DND-41 (cell line): ENCODE measurements around the gene CACNA2D3.

ENCODE experiments used
- ATAC-seq: fragments of 200-7000 bp; cut with Tn5 transposase; 3 replicates; pipeline ENCODE4 v1.9.1; 2021; ENCODE audit warnings: low read depth; ENCODE audit not compliant: insufficient read depth
- DNase-seq: peaks from one replicate; pipeline ENCODE4 v3.0.0-alpha.2; 2020
- H2AFZ ChIP-seq: 2 replicates; pipeline ENCODE4 v1.6.0; 2012; ENCODE audit warnings: low read depth, low read length
- H3K27ac ChIP-seq: 2 replicates; pipeline ENCODE4 v1.5.1; 2012; ENCODE audit warnings: low read length, inconsistent platforms
- H3K27me3 ChIP-seq: fragments of 200-600 bp; sonication (generic); 2 replicates; pipeline ENCODE4 v1.6.0; 2012; ENCODE audit warnings: low read length, mild to moderate bottlenecking, inconsistent platforms; ENCODE audit not compliant: insufficient read depth, poor library complexity
- H3K36me3 ChIP-seq: 2 replicates; pipeline ENCODE4 v1.5.1; 2012; ENCODE audit warnings: low read length, inconsistent platforms; ENCODE audit not compliant: insufficient read depth
- H3K4me1 ChIP-seq: 2 replicates; pipeline ENCODE4 v1.5.1; 2012; ENCODE audit warnings: mild to moderate bottlenecking, low read length; ENCODE audit not compliant: insufficient read depth
- H3K4me2 ChIP-seq: 2 replicates; pipeline ENCODE4 v1.6.0; 2012; ENCODE audit warnings: mild to moderate bottlenecking, moderate library complexity, low read length, inconsistent platforms; ENCODE audit not compliant: insufficient read depth
- H3K4me3 ChIP-seq, 2 experiments: fragments of 200-600 bp in 1 of 2; shearing (Covaris generic) in 1 of 2; 2 replicates each; pipeline ENCODE4 v1.5.1; 2012 to 2016; ENCODE audit warnings: inconsistent platforms in 2 of 2, low read length in 2 of 2, mild to moderate bottlenecking in 2 of 2, low read depth in 1 of 2, moderate library complexity in 1 of 2
- H3K79me2 ChIP-seq: 2 replicates; pipeline ENCODE4 v1.6.0; 2012; ENCODE audit warnings: low read length, inconsistent platforms; ENCODE audit not compliant: insufficient read depth
- H3K9ac ChIP-seq: 2 replicates; pipeline ENCODE4 v1.6.0; 2012; ENCODE audit warnings: low read depth, mild to moderate bottlenecking, inconsistent platforms, low read length, moderate library complexity
- H3K9me3 ChIP-seq: 2 replicates; pipeline ENCODE4 v1.5.1; 2012; ENCODE audit warnings: low read length, moderate library complexity, mild to moderate bottlenecking, inconsistent platforms; ENCODE audit not compliant: insufficient read depth, severe bottlenecking
- H4K20me1 ChIP-seq: 2 replicates; pipeline ENCODE4 v1.6.0; 2012; ENCODE audit warnings: low read length; ENCODE audit not compliant: insufficient read depth
- EZH2 ChIP-seq: IDR thresholded peaks from 3 replicates; pipeline ENCODE4 v1.6.1; 2012; ENCODE audit warnings: borderline replicate concordance, low read depth, mild to moderate bottlenecking, moderate library complexity, low read length, inconsistent platforms; ENCODE audit not compliant: severe bottlenecking
- TF ChIP-seq, protein P1 (sequence below): IDR thresholded peaks from 2 replicates; pipeline ENCODE4 v1.5.1; 2012; ENCODE audit warnings: borderline replicate concordance, low read length, moderate library complexity, mild to moderate bottlenecking; ENCODE audit not compliant: poor library complexity, severe bottlenecking; ENCODE audit errors: extremely low read depth

Gene CACNA2D3

DNA sequence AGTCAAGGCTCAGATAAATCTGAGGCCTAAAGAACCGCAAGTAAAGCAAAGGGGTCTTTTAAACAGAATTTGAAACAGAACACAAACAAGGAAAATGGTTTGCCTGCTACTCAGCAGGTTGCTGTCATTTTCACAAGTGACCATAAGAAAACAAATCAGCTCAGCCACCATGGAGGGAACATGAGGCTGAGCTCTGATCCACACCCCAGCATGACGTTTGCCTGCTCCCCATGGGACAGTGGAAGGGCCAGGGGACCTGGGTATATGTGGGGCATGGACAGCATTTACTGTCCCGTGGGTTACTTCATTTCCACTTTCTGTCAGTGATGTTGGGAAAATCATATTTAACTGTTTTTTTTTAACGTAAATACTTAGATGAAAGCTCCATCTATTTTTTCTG is 434.3 kb downstream of the CACNA2D3 start:
- TF ChIP-seq, protein P1, sequence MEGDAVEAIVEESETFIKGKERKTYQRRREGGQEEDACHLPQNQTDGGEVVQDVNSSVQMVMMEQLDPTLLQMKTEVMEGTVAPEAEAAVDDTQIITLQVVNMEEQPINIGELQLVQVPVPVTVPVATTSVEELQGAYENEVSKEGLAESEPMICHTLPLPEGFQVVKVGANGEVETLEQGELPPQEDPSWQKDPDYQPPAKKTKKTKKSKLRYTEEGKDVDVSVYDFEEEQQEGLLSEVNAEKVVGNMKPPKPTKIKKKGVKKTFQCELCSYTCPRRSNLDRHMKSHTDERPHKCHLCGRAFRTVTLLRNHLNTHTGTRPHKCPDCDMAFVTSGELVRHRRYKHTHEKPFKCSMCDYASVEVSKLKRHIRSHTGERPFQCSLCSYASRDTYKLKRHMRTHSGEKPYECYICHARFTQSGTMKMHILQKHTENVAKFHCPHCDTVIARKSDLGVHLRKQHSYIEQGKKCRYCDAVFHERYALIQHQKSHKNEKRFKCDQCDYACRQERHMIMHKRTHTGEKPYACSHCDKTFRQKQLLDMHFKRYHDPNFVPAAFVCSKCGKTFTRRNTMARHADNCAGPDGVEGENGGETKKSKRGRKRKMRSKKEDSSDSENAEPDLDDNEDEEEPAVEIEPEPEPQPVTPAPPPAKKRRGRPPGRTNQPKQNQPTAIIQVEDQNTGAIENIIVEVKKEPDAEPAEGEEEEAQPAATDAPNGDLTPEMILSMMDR, result no peak
- TF ChIP-seq EZH2, result no peak
- no peaks in the 10 kb centered on the region for H3K9me3 ChIP-seq
- no peaks in the 10 kb centered on the region for H3K4me1 ChIP-seq
- no peaks in the 10 kb centered on the region for H4K20me1 ChIP-seq
- H3K4me3 ChIP-seq, result no peak overlapping the region
- no peak for ATAC-seq
- H3K36me3 ChIP-seq, result no peaks in the 10 kb centered on the region
- H3K27ac ChIP-seq, result no peak overlapping the region
- no peaks in the 10 kb centered on the region for H3K27me3 ChIP-seq
- H3K79me2 ChIP-seq, result no peaks in the 10 kb centered on the region
- DNase-seq, result no peak
- H3K9ac ChIP-seq, result no peak overlapping the region
- H2AFZ ChIP-seq, result no peak overlapping the region
- no peak overlapping the region for H3K4me2 ChIP-seq

DNA sequence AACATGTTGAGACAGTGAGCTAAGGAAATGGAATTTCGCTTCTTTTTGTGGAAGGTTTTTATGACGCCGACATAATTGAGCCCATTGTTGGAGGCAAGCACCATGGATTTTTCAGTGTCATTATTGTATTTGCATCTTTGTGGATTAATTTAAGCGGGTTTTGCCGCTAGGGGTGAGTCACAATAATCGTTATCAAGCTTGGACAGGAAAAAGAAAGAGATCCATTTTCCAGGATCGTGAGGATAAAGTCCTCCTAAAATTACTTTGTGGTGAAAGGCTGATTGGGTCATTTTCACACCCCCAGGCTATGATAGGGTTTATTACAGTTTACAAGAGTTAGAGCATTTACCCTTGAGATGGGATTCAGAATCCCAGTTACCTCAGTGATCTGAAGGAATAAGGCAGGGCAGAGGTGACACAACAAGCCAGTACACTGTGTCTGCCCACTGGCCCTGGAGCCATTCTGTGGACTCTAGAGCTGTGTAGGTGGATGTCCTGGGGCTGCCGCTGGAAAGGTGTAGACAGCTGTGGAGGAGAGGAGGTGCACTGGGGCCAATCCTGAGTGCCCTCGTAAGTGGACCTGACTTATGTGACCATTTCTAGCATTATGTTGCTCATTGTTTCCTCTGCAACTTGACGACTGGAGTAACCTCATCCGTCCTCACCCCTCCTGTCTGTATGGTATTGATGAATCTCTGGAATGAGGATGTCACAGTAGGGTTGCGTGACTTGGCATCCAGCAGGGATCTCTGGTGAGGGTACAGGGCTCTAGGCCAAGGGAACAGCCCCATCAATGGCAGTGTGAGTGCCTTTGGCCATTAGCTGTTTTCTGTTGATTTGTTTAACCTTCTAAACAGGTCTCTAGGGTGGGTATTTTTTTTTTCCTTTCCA is 435.4 kb downstream of the CACNA2D3 start:
- Histone ChIP-seq H3K9me3 (no peaks in the 10 kb centered on the region), H3K27ac (no peak overlapping the region), H3K36me3 (no peaks in the 10 kb centered on the region), H3K27me3 (no peaks in the 10 kb centered on the region), H2AFZ (no peak overlapping the region), H3K4me3 (no peak overlapping the region), H4K20me1 (no peaks in the 10 kb centered on the region), H3K4me1 (no peaks in the 10 kb centered on the region), H3K79me2 (no peaks in the 10 kb centered on the region), H3K4me2 (no peak overlapping the region), H3K9ac (no peak overlapping the region)
- DNase-seq, result no peak
- TF ChIP-seq EZH2, result no peak
- TF ChIP-seq, protein P1, result no peak
- no peak for ATAC-seq

DNA sequence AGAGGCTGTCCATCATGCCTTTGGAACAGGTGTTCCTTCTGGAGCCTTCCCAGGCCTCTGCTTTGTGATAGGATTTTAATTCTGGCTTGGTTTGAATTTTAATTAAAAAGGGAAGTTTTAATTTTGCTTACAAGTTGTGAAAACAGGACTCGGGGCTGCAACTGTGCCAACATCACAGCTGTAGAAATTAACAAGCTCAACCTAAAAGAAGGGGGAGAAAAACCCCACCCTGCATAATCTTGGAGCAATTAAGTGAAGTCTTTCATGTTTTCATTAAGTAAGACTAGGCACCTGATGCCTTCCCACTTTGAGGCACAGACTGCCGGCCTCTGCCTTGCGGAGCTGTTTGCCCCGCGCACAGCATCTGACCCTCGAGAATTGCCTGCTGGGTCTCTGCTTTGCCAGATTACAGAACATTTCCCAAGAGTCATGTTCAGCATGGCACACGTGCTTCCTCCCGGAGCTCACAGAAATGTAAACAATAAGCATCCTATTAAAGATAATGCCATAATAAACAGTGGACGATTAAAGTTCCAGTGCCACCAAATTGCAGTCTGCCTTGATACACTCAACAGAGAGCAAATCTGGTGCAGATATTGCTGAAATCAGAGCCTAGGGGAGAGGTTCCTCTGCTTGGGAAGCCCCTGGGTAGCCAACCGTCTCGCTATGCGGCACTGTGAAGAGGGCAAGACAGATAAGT is 441.3 kb downstream of the CACNA2D3 start:
- Histone ChIP-seq H3K27me3 (no peaks in the 10 kb centered on the region), H3K27ac (no peak overlapping the region), H3K4me1 (no peaks in the 10 kb centered on the region), H3K4me3 (no peak overlapping the region), H2AFZ (no peak overlapping the region), H3K36me3 (no peaks in the 10 kb centered on the region), H3K4me2 (no peak overlapping the region), H3K9ac (no peak overlapping the region), H4K20me1 (no peaks in the 10 kb centered on the region), H3K79me2 (no peaks in the 10 kb centered on the region), H3K9me3 (no peaks in the 10 kb centered on the region)
- DNase-seq (no peak), ATAC-seq (no peak)
- TF ChIP-seq, protein P1, result no peak
- no peak for TF ChIP-seq EZH2
